ENCODE results near the gene AGBL5. TPM values are rescaled to one million over a fixed set of nuclear protein-coding genes. Genes with fewer than 3 reads are reported as not detected.

The AGBL5 gene
- total RNA-seq, 1 donor from 2014 or later, result 68.3 TPM

DNA sequence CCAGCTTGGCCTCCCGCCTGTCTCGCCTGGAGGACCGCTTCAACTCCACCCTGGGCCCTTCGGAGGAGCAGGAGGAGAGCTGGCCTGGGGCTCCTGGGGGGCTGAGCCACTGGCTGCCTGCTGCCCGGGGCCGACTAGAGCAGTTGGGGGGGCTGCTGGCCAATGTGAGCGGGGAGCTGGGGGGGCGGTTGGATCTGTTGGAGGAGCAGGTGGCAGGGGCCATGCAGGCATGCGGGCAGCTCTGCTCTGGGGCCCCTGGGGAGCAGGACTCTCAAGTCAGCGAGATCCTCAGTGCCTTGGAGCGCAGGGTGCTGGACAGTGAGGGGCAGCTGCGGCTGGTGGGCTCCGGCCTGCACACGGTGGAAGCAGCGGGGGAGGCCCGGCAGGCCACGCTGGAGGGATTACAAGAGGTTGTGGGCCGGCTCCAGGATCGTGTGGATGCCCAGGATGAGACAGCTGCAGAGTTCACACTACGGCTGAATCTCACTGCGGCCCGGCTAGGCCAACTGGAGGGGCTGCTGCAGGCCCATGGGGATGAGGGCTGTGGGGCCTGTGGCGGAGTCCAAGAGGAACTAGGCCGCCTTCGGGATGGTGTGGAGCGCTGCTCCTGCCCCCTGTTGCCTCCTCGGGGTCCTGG is 31.4 kb downstream of the AGBL5 start:
- Histone ChIP-seq H3K27ac (no peak overlapping the region), H3K9me3 (ENCODE audit: low read depth) (no peaks in the 10 kb centered on the region), H3K4me1 (peaks cover 25% of the 10 kb centered on the region), H3K36me3 (no peaks in the 10 kb centered on the region), H3K9ac (no peak overlapping the region), H4K20me1 (ENCODE audit: low read depth) (no peaks in the 10 kb centered on the region), H3K79me2 (ENCODE audit: low read depth) (peaks cover 3% of the 10 kb centered on the region), H3K4me2 (no peak overlapping the region), H2AFZ (replicated peaks) (no peak overlapping the region), H3K27me3 (peaks cover 19% of the 10 kb centered on the region), H3K4me3 (no peak overlapping the region), H3F3A (ENCODE audit: low read depth) (peaks cover 23% of the 10 kb centered on the region)
- Mint-ChIP-seq H3K9me3 (no peaks in the 10 kb centered on the region), H3K4me1 (peaks cover 42% of the 10 kb centered on the region), H3K36me3 (no peaks in the 10 kb centered on the region), H3K27ac (no peak overlapping the region), H3K27me3 (ENCODE audit: insufficient read depth, low read depth) (peaks cover 2% of the 10 kb centered on the region), H3K4me3 (no peak overlapping the region)
- DNase-seq (ENCODE audit: low spot score), result no peak
- TF ChIP-seq, protein P1, sequence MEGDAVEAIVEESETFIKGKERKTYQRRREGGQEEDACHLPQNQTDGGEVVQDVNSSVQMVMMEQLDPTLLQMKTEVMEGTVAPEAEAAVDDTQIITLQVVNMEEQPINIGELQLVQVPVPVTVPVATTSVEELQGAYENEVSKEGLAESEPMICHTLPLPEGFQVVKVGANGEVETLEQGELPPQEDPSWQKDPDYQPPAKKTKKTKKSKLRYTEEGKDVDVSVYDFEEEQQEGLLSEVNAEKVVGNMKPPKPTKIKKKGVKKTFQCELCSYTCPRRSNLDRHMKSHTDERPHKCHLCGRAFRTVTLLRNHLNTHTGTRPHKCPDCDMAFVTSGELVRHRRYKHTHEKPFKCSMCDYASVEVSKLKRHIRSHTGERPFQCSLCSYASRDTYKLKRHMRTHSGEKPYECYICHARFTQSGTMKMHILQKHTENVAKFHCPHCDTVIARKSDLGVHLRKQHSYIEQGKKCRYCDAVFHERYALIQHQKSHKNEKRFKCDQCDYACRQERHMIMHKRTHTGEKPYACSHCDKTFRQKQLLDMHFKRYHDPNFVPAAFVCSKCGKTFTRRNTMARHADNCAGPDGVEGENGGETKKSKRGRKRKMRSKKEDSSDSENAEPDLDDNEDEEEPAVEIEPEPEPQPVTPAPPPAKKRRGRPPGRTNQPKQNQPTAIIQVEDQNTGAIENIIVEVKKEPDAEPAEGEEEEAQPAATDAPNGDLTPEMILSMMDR (IDR thresholded peaks at IDR 0.05), result no peak
- TF ChIP-seq EZH2phosphoT487 (IDR thresholded peaks at IDR 0.05) (no peak), EZH2 (IDR thresholded peaks at IDR 0.05) (no peak)

- H3K36me3 ChIP-seq, result no peaks in the 10 kb centered on the region
- H3K4me2 ChIP-seq, result no peak overlapping the region
- no peaks in the 10 kb centered on the region for H3K9me3 ChIP-seq (ENCODE audit: low read depth)
- Mint-ChIP-seq H3K9me3 (no peaks in the 10 kb centered on the region), H3K4me1 (peaks cover 35% of the 10 kb centered on the region), H3K4me3 (peak overlapping the region; percentile 53), H3K36me3 (no peaks in the 10 kb centered on the region), H3K27me3 (ENCODE audit: insufficient read depth, low read depth) (peaks cover 4% of the 10 kb centered on the region), H3K27ac (peak overlapping the region; percentile 66)
- H3K9ac ChIP-seq, result no peak overlapping the region
- H3K79me2 ChIP-seq (ENCODE audit: low read depth), result peaks cover 3% of the 10 kb centered on the region
- TF ChIP-seq EZH2 (IDR thresholded peaks at IDR 0.05) (no peak), EZH2phosphoT487 (IDR thresholded peaks at IDR 0.05) (no peak)
- TF ChIP-seq, protein P1 (IDR thresholded peaks at IDR 0.05), result no peak
- H3K27me3 ChIP-seq, result peaks cover 19% of the 10 kb centered on the region
- H3K27ac ChIP-seq, result no peak overlapping the region
- H3K4me3 ChIP-seq, result no peak overlapping the region
- H3F3A ChIP-seq (ENCODE audit: low read depth), result peaks cover 23% of the 10 kb centered on the region
- H3K4me1 ChIP-seq, result peaks cover 19% of the 10 kb centered on the region
- H4K20me1 ChIP-seq (ENCODE audit: low read depth), result no peaks in the 10 kb centered on the region
- DNase-seq (ENCODE audit: low spot score), result no peak
- no peak overlapping the region for H2AFZ ChIP-seq (replicated peaks)
Observed at GRCh38 chr2:27083410-27084296, 32.2 kb downstream of the AGBL5 start.

GRCh38 chr2:27084297-27085061 is 33.0 kb downstream of the AGBL5 start:
- TF ChIP-seq EZH2phosphoT487 (IDR thresholded peaks at IDR 0.05) (no peak), EZH2 (IDR thresholded peaks at IDR 0.05) (no peak)
- TF ChIP-seq, protein P1 (IDR thresholded peaks at IDR 0.05), result no peak

More at GRCh38 chr2:27084297-27085061, 33.0 kb downstream of the AGBL5 start:
- Mint-ChIP-seq H3K4me3 (peak overlapping the region; percentile 55), H3K4me1 (peaks cover 35% of the 10 kb centered on the region), H3K27ac (peak overlapping the region; percentile 66), H3K27me3 (ENCODE audit: insufficient read depth, low read depth) (peaks cover 6% of the 10 kb centered on the region), H3K36me3 (no peaks in the 10 kb centered on the region), H3K9me3 (no peaks in the 10 kb centered on the region)
- no peak overlapping the region for H3K27ac ChIP-seq
- no peak overlapping the region for H3K4me3 ChIP-seq
- peaks cover 15% of the 10 kb centered on the region for H3K4me1 ChIP-seq
- H3K79me2 ChIP-seq (ENCODE audit: low read depth), result peaks cover 3% of the 10 kb centered on the region
- H3K9me3 ChIP-seq (ENCODE audit: low read depth), result no peaks in the 10 kb centered on the region
- DNase-seq (ENCODE audit: low spot score), result no peak
- peaks cover 23% of the 10 kb centered on the region for H3F3A ChIP-seq (ENCODE audit: low read depth)
- no peaks in the 10 kb centered on the region for H3K36me3 ChIP-seq
- H2AFZ ChIP-seq (replicated peaks), result no peak overlapping the region
- H3K27me3 ChIP-seq, result peaks cover 19% of the 10 kb centered on the region
- H3K9ac ChIP-seq, result no peak overlapping the region
- no peaks in the 10 kb centered on the region for H4K20me1 ChIP-seq (ENCODE audit: low read depth)
- no peak overlapping the region for H3K4me2 ChIP-seq

All from neural progenitor cell (in vitro differentiated cells).